ENCODE measurements around the gene FARSB. TPM values are rescaled to one million over a fixed set of nuclear protein-coding genes. Genes with fewer than 3 reads are reported as not detected.

FARSB gene
- total RNA-seq, 3 donors from 2014 or later (not counting 1 experiment from before 2014, with no cell fraction given): 8.6 to 10.7 (median 9.7) TPM

DNA sequence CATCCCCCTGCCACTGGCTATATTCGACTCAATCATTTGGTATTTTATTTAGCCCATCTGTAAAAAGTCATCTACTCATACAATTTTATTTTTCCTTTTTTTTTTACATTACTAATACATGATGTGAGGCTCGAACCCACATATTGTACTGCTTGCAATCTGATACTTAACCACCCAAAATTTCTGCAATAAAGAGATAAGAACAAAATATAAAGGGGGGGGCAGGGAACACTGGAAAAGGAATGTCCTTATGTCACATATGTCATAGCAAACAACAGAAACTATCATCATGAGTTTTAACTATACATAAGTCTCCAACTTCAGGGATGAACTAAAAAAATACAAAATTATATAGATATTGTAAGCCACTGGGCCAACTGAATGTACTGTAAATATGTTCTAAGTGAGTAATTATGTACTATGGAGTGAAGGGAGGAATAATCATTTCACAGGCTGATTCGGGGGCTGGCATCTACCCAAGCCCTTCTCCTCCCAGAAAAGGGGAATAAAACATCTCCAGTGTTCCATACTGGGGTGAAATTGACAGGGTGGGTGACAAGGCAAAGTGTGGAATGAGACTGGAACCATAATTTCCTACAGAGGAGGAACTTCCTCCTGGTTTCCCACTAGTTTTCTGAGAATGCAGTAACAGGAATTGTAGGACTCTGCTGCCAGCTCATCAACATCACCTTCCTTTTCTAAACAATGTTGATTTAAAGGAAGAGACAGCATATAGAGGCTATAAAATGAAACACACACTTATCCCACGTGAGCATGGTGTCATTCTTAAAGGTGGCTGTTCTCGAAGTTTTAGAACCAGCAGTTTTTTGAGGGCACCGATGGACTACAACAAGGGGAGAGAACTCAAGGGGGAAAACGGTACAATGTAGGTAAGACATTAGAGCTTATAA, 79.5 kb downstream of the FARSB start:
- ATAC-seq (no peak), DNase-seq (no peak)
- peaks cover 5 to 17% of the 10 kb centered on the region in 2 donors for H3K4me1 Mint-ChIP-seq
- no peaks in the 10 kb centered on the region for H3K27me3 Mint-ChIP-seq (ENCODE audit: low read depth in 2 of 2)
- Histone ChIP-seq H3K27ac (ENCODE audit: low read length) (no peak overlapping the region), H3K4me1 (ENCODE audit: control insufficient read depth, insufficient read depth, low read length) (no peaks in the 10 kb centered on the region), H3K27me3 (ENCODE audit: control insufficient read depth, insufficient read depth, low read length) (no peaks in the 10 kb centered on the region), H3K9me3 (ENCODE audit: control insufficient read depth, insufficient read depth, low read length) (no peaks in the 10 kb centered on the region), H3K4me3 (ENCODE audit: low read length) (no peak overlapping the region), H3K36me3 (ENCODE audit: control insufficient read depth, insufficient read depth, low read length) (peaks cover 7% of the 10 kb centered on the region)
- WGBS (ENCODE audit: insufficient coverage): 93% methylated on average over 5 of the region's 7 CpGs
- no peaks in the 10 kb centered on the region for H3K9me3 Mint-ChIP-seq
- intact Hi-C loops (cut with micrococcal nuclease): no loop called here
- no peak overlapping the region for H3K4me3 Mint-ChIP-seq
- TF ChIP-seq, protein P1, sequence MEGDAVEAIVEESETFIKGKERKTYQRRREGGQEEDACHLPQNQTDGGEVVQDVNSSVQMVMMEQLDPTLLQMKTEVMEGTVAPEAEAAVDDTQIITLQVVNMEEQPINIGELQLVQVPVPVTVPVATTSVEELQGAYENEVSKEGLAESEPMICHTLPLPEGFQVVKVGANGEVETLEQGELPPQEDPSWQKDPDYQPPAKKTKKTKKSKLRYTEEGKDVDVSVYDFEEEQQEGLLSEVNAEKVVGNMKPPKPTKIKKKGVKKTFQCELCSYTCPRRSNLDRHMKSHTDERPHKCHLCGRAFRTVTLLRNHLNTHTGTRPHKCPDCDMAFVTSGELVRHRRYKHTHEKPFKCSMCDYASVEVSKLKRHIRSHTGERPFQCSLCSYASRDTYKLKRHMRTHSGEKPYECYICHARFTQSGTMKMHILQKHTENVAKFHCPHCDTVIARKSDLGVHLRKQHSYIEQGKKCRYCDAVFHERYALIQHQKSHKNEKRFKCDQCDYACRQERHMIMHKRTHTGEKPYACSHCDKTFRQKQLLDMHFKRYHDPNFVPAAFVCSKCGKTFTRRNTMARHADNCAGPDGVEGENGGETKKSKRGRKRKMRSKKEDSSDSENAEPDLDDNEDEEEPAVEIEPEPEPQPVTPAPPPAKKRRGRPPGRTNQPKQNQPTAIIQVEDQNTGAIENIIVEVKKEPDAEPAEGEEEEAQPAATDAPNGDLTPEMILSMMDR (IDR thresholded peaks at IDR 0.05): no peak
- no peak overlapping the region for H3K27ac Mint-ChIP-seq
- H3K36me3 Mint-ChIP-seq: peaks cover 7% of the 10 kb centered on the region

DNA sequence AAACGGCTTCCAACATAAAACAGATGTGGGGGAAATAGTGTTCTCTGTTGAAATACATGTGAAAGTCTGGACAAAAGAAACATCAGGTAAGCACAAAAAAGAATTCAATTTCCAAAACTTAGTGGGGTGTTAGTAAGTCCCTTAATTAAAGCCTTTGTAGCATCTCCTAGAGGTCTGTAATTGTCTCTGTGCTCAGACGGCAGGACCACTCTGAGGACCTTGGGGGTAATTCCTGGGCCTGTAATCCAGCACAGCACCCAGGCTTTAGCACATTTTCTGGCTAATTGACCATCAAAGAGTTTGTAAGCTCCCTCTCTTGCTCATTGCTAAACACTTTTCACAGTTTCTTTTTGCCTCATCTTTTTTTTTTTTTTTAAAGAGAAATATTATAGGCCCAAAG, 80.3 kb downstream of the FARSB start:
- Histone ChIP-seq H3K27ac (ENCODE audit: low read length) (no peak overlapping the region), H3K27me3 (ENCODE audit: control insufficient read depth, insufficient read depth, low read length) (no peaks in the 10 kb centered on the region), H3K4me3 (ENCODE audit: low read length) (no peak overlapping the region), H3K9me3 (ENCODE audit: control insufficient read depth, insufficient read depth, low read length) (no peaks in the 10 kb centered on the region), H3K36me3 (ENCODE audit: control insufficient read depth, insufficient read depth, low read length) (peaks cover 12% of the 10 kb centered on the region), H3K4me1 (ENCODE audit: control insufficient read depth, insufficient read depth, low read length) (no peaks in the 10 kb centered on the region)
- intact Hi-C loops (cut with micrococcal nuclease): no loop called here
- peaks cover 5 to 12% of the 10 kb centered on the region in 2 donors for H3K4me1 Mint-ChIP-seq
- H3K27me3 Mint-ChIP-seq (ENCODE audit: low read depth in 2 of 2): no peaks in the 10 kb centered on the region
- no peak overlapping the region for H3K27ac Mint-ChIP-seq
- peaks cover 7% of the 10 kb centered on the region for H3K36me3 Mint-ChIP-seq
- ATAC-seq (no peak), DNase-seq (no peak)
- H3K4me3 Mint-ChIP-seq: no peak overlapping the region
- H3K9me3 Mint-ChIP-seq: no peaks in the 10 kb centered on the region
- TF ChIP-seq, protein P1 (IDR thresholded peaks at IDR 0.05): no peak
- 95% methylated on average over 2 of the region's 2 CpGs for WGBS (ENCODE audit: insufficient coverage)

DNA sequence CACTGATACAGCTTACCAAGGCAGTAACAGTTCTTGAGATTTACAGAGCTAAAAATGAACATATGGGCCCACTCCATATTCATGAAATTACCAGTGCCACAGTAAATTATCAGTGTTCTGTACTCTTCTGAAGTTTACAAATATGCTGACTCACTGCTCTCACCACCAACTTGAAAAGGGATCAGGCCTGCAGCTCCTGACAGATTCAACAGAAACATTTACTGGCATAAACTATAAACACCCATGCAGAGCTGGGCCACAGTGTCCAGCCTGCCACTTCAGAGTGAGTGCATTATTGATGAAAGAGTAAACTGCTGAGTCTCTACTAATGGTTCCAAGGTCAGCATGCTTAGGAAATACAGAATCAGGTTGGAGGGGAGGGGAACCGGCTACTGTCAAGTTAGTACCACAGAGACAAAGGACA, 83.1 kb downstream of the FARSB start:
- WGBS (ENCODE audit: insufficient coverage): 83% methylated on average over 1 of the region's 1 CpG
- no peaks in the 10 kb centered on the region for H3K9me3 Mint-ChIP-seq

More for the DNA sequence above, 83.1 kb downstream of the FARSB start:
- no peak overlapping the region for H3K4me3 Mint-ChIP-seq
- DNase-seq (no peak), ATAC-seq (no peak)
- Histone ChIP-seq H3K4me1 (ENCODE audit: control insufficient read depth, insufficient read depth, low read length) (no peaks in the 10 kb centered on the region), H3K9me3 (ENCODE audit: control insufficient read depth, insufficient read depth, low read length) (no peaks in the 10 kb centered on the region), H3K36me3 (ENCODE audit: control insufficient read depth, insufficient read depth, low read length) (peaks cover 14% of the 10 kb centered on the region), H3K4me3 (ENCODE audit: low read length) (no peak overlapping the region), H3K27me3 (ENCODE audit: control insufficient read depth, insufficient read depth, low read length) (no peaks in the 10 kb centered on the region), H3K27ac (ENCODE audit: low read length) (no peak overlapping the region)
- intact Hi-C loops (cut with micrococcal nuclease): no loop called here
- peaks cover 7% of the 10 kb centered on the region for H3K36me3 Mint-ChIP-seq
- TF ChIP-seq, protein P1 (IDR thresholded peaks at IDR 0.05): no peak
- H3K4me1 Mint-ChIP-seq: peaks cover 5 to 10% of the 10 kb centered on the region in 2 donors
- H3K27me3 Mint-ChIP-seq (ENCODE audit: low read depth in 2 of 2): no peaks in the 10 kb centered on the region
- H3K27ac Mint-ChIP-seq: no peak overlapping the region
